HepG2 (cell line): ENCODE data around the gene ACADSB. TPM values are rescaled to one million over a fixed set of nuclear protein-coding genes. Genes with fewer than 3 reads are reported as not detected.
A peak's percentile ranks its signal among the peaks of the same experiment; 100 is the strongest.

Experiments used
- ADNP ChIP-seq: sonication (generic); formaldehyde crosslinking; IDR thresholded peaks from 2 replicates; pipeline ENCODE4 v1.4.0; 2020; ENCODE audit warnings: missing genetic modification reagents
- ATF4 ChIP-seq, 2 experiments: fragments of 450-650 bp in 1 of 2; sonication (generic) in 1 of 2; formaldehyde crosslinking; IDR thresholded peaks; 2 replicates each; pipeline versions ENCODE4 v1.5.0 to v1.8.0; 2020 to 2022; ENCODE audit warnings: mild to moderate bottlenecking in 1 of 2, missing genetic modification reagents in 1 of 2
- BRD4 ChIP-seq: sonication (generic); formaldehyde crosslinking; IDR thresholded peaks from 2 replicates; pipeline ENCODE4 v1.4.0; 2020; ENCODE audit warnings: missing genetic modification reagents
- HBP1 ChIP-seq: IDR thresholded peaks from 2 replicates; pipeline ENCODE4 v1.6.1; 2016; ENCODE audit warnings: low read depth, control low read depth
- HOXD1 ChIP-seq: sonication (generic); formaldehyde crosslinking; IDR thresholded peaks from 2 replicates; pipeline ENCODE4 v1.5.0; 2020; ENCODE audit warnings: missing genetic modification reagents
- MAX ChIP-seq: IDR thresholded peaks from 2 replicates; pipeline ENCODE4 v1.6.1; 2012; ENCODE audit warnings: inconsistent platforms
- NFKB2 ChIP-seq: sonication (generic); formaldehyde crosslinking; IDR thresholded peaks from 2 replicates; pipeline ENCODE4 v1.4.0; 2020; ENCODE audit warnings: missing genetic modification reagents, borderline replicate concordance
- PCBP2 ChIP-seq: fragments of 200-400 bp; formaldehyde crosslinking; optimal IDR thresholded peaks from 2 replicates; pipeline ENCODE3; 2018; ENCODE audit warnings: low read length, low read depth; ENCODE audit not compliant: poor library complexity, severe bottlenecking
- REXO4 ChIP-seq: sonication (generic); formaldehyde crosslinking; IDR thresholded peaks from 2 replicates; pipeline ENCODE4 v1.8.0; 2022; ENCODE audit warnings: missing genetic modification reagents, mild to moderate bottlenecking, borderline replicate concordance
- RXRB ChIP-seq: IDR thresholded peaks from 2 replicates; pipeline ENCODE4 v1.6.1; 2016; ENCODE audit warnings: borderline replicate concordance, missing genetic modification reagents, missing compliant biosample characterization
- SALL2 ChIP-seq: sonication (generic); formaldehyde crosslinking; IDR thresholded peaks from 2 replicates; pipeline ENCODE4 v1.8.1; 2023; ENCODE audit warnings: mild to moderate bottlenecking, missing genetic modification reagents, inconsistent platforms
- SMAD9 ChIP-seq: sonication (generic); formaldehyde crosslinking; IDR thresholded peaks from 2 replicates; pipeline ENCODE4 v1.5.1; 2020; ENCODE audit warnings: mild to moderate bottlenecking, missing genetic modification reagents
- STAT6 ChIP-seq: sonication (generic); formaldehyde crosslinking; IDR thresholded peaks from 2 replicates; pipeline ENCODE4 v1.4.0; 2020; ENCODE audit warnings: missing genetic modification reagents, mild to moderate bottlenecking, borderline replicate concordance
- TARDBP ChIP-seq: sonication (generic); formaldehyde crosslinking; IDR thresholded peaks from 2 replicates; pipeline ENCODE4 v1.8.0; 2022; ENCODE audit warnings: mild to moderate bottlenecking, missing genetic modification reagents
- TP53 ChIP-seq: sonication (generic); formaldehyde crosslinking; conservative IDR thresholded peaks from 2 replicates; pipeline ENCODE4 v1.4.0; 2020; ENCODE audit warnings: missing genetic modification reagents
- YEATS4 ChIP-seq: sonication (generic); formaldehyde crosslinking; IDR thresholded peaks from 2 replicates; pipeline ENCODE4 v1.4.0; 2020; ENCODE audit warnings: missing genetic modification reagents, borderline replicate concordance
- ZFAT ChIP-seq: sonication (generic); formaldehyde crosslinking; conservative IDR thresholded peaks from 2 replicates; pipeline ENCODE4 v1.8.1; 2023; ENCODE audit warnings: missing genetic modification reagents, inconsistent platforms
- ZNF414 ChIP-seq: sonication (generic); formaldehyde crosslinking; IDR thresholded peaks from 2 replicates; pipeline ENCODE4 v1.5.0; 2020; ENCODE audit warnings: missing genetic modification reagents
- ZNF430 ChIP-seq: sonication (generic); formaldehyde crosslinking; IDR thresholded peaks from 2 replicates; pipeline ENCODE4 v1.9.0; 2021; ENCODE audit warnings: mild to moderate bottlenecking, missing genetic modification reagents
- ZNF432 ChIP-seq: sonication (generic); formaldehyde crosslinking; IDR thresholded peaks from 2 replicates; pipeline ENCODE4 v1.5.0; 2020; ENCODE audit warnings: missing genetic modification reagents, mild to moderate bottlenecking, borderline replicate concordance
- ZNF446 ChIP-seq: sonication (generic); formaldehyde crosslinking; IDR thresholded peaks from 2 replicates; pipeline ENCODE4 v1.5.0; 2020; ENCODE audit warnings: mild to moderate bottlenecking, missing genetic modification reagents
- ZNF567 ChIP-seq: sonication (generic); formaldehyde crosslinking; IDR thresholded peaks from 2 replicates; pipeline ENCODE4 v1.8.1; 2023; ENCODE audit warnings: mild to moderate bottlenecking, missing genetic modification reagents, borderline replicate concordance
- ZUFSP ChIP-seq: sonication (generic); formaldehyde crosslinking; IDR thresholded peaks from 2 replicates; pipeline ENCODE4 v1.9.0; 2021; ENCODE audit warnings: missing genetic modification reagents, mild to moderate bottlenecking, borderline replicate concordance
- polyA plus RNA-seq, 8 experiments: library from polyadenylated mRNA; depleted of rRNA in 3 of 8; stranded (reverse) in 7 of 8; unstranded in 1 of 8; fragments of >200 nt; fragmentation: Illumina TruSeq in 4 of 8; extraction: Trizol in 4 of 8; gene quantifications; 2 replicates each; pipeline versions ENCODE4 v1.2.1 to v1.2.3, GENCODE V29; 2011 to 2016; ENCODE audit warnings: low read depth in 4 of 8, missing spikeins in 1 of 8, mixed read lengths in 1 of 8; ENCODE audit not compliant: insufficient read depth in 1 of 8
- total RNA-seq, 5 experiments: library from RNA; depleted of rRNA; stranded (reverse); fragments of >200 nt; fragmentation: Illumina TruSeq; extraction: Trizol; gene quantifications; 2 replicates each; pipeline ENCODE4 v1.2.3, GENCODE V29; 2016; ENCODE audit warnings: low read depth in 1 of 5

The ACADSB gene
- total and polyA plus RNA-seq, 2 of the 13 experiments (the other 11 are each of a cell fraction or from before 2014, with no cell fraction given), result 80.0 to 87.6 TPM

GRCh38 chr10:123035467-123036086, 26.8 kb downstream of the ACADSB start (continued):
- TF ChIP-seq ZUFSP (no peak), ZNF414 (CRISPR knock-in tag) (0 out of 2 replicates have a peak, but pooled peaks have one; percentile 29), YEATS4 (CRISPR knock-in tag) (peak; percentile 48; the same call in 1 of the 2 replicates), ATF4 (CRISPR knock-in tag; IDR thresholded peaks at IDR 0.05) (no peak; a peak in 1 of 4 replicates), ADNP (CRISPR knock-in tag) (no peak; the same call in 1 of the 2 replicates), HOXD1 (CRISPR knock-in tag) (no peak), TARDBP (CRISPR knock-in tag) (no peak), ZNF567 (CRISPR knock-in tag) (no peak), RXRB (CRISPR knock-in tag) (peak; percentile 78), PCBP2 (no peak), STAT6 (CRISPR knock-in tag) (no peak), BRD4 (CRISPR knock-in tag) (no peak), SALL2 (CRISPR knock-in tag) (no peak), HBP1 (CRISPR knock-in tag) (peak; percentile 39; the same call in 1 of the 2 replicates), ZFAT (CRISPR knock-in tag) (no peak), MAX (peak; percentile 51; the same call in 1 of the 2 replicates), SMAD9 (CRISPR knock-in tag) (no peak), TP53 (CRISPR knock-in tag) (no peak), ZNF430 (CRISPR knock-in tag) (no peak), ZNF446 (no peak), REXO4 (no peak), NFKB2 (no peak), ZNF432 (CRISPR knock-in tag) (no peak)
